Measurements from ENCODE around the gene RNF223. TPM values are rescaled to one million over a fixed set of nuclear protein-coding genes. Genes with fewer than 3 reads are reported as not detected.
"Not testable (repeated sequence)": the region's sequence is repeated elsewhere in the genome, so short reads cannot be mapped to it uniquely, and the experiment has no call there.

The RNF223 gene
- total RNA-seq, 1 donor from 2014 or later, result not detected

GRCh38 chr1:1032424-1032823 is 41.7 kb downstream of the RNF223 start:
- H3K9me3 Mint-ChIP-seq (ENCODE audit: low read depth), result no peaks in the 10 kb centered on the region
- H3K4me3 Mint-ChIP-seq (ENCODE audit: unreplicated experiment), result peak overlapping the region; percentile 55
- no peak for DNase-seq (ENCODE audit: low spot score)
- peaks cover 3% of the 10 kb centered on the region for H3K36me3 Mint-ChIP-seq (ENCODE audit: low read depth)
- no peak overlapping the region for H3K27ac Mint-ChIP-seq (ENCODE audit: unreplicated experiment)
- peaks cover 9% of the 10 kb centered on the region for H3K4me1 Mint-ChIP-seq (ENCODE audit: low read depth)
- TF ChIP-seq, protein P1, sequence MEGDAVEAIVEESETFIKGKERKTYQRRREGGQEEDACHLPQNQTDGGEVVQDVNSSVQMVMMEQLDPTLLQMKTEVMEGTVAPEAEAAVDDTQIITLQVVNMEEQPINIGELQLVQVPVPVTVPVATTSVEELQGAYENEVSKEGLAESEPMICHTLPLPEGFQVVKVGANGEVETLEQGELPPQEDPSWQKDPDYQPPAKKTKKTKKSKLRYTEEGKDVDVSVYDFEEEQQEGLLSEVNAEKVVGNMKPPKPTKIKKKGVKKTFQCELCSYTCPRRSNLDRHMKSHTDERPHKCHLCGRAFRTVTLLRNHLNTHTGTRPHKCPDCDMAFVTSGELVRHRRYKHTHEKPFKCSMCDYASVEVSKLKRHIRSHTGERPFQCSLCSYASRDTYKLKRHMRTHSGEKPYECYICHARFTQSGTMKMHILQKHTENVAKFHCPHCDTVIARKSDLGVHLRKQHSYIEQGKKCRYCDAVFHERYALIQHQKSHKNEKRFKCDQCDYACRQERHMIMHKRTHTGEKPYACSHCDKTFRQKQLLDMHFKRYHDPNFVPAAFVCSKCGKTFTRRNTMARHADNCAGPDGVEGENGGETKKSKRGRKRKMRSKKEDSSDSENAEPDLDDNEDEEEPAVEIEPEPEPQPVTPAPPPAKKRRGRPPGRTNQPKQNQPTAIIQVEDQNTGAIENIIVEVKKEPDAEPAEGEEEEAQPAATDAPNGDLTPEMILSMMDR (IDR thresholded peaks at IDR 0.05), result no peak
- H3K27me3 Mint-ChIP-seq (ENCODE audit: low read depth), result no peaks in the 10 kb centered on the region

DNA sequence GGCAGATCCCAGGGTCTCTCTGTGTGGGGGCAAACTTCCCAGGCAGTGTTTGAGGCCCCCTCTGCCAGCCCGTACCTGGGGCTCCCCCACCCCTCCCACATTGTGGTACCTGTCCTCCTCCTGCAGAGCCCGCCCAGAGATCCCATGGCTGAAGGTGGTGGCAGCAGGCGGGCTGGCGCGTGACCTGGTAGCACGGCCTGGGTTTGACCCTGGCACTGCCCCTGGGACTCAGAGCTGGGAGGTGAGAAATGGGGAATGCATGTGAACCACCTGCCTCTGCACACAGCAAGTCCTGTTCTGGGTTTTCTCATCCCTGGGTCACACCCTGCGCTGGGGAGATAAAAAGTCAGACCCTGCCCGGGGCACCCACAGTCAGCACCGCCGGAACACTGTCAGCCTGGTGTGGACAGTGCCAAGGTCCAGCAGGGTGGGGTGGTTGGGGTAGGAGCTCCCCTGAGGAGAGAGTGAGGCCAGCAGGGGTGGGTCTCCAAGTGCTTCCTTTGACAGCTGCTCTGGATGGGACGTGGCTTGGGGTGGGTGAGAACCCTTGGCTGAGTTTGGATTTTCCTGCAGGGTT is 42.4 kb downstream of the RNF223 start:
- Mint-ChIP-seq H3K36me3 (ENCODE audit: low read depth) (peaks cover 4% of the 10 kb centered on the region), H3K4me3 (ENCODE audit: unreplicated experiment) (peak overlapping the region; percentile 33), H3K4me1 (ENCODE audit: low read depth) (peaks cover 9% of the 10 kb centered on the region), H3K9me3 (ENCODE audit: low read depth) (no peaks in the 10 kb centered on the region), H3K27ac (ENCODE audit: unreplicated experiment) (no peak overlapping the region), H3K27me3 (ENCODE audit: low read depth) (no peaks in the 10 kb centered on the region)
- TF ChIP-seq, protein P1 (IDR thresholded peaks at IDR 0.05), result no peak
- DNase-seq (ENCODE audit: low spot score), result no peak

DNA sequence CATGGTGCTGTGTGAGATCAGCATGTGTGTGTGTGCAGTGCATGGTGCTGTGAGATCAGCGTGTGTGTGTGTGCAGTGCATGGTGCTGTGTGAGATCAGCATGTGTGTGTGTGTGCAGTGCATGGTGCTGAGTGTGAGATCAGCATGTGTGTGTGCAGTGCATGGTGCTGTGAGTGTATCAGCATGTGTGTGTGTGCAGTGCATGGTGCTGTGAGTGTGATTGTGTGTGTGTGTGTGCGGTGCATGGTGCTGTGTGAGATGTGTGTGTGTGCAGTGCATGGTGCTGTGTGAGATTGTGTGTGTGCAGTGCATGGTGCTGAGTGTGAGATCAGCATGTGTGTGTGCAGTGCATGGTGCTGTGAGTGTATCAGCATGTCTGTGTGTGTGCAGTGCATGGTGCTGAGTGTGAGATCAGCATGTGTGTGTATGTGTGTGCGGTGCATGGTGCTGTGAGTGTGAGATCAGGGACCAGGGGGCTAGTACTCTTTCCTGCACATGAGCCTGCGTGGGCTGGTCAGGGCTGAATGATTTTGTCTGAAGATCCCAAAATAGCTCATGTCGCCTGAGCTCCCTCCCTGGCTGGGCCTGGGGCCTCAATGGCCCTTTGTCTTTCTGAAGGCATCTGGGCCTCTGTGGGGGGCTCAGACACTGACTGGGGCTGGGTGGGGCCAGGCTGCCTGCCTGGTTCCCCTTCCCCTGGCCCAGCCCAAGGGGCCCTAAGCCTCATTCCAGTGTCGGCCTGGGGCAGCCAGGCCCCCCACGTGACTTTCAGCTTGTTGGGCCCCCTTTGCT is 43.0 kb downstream of the RNF223 start:
- not testable (repeated sequence) for H3K4me3 Mint-ChIP-seq (ENCODE audit: unreplicated experiment); H3K27me3 Mint-ChIP-seq (ENCODE audit: low read depth); DNase-seq (ENCODE audit: low spot score); H3K9me3 Mint-ChIP-seq (ENCODE audit: low read depth); H3K36me3 Mint-ChIP-seq (ENCODE audit: low read depth); H3K27ac Mint-ChIP-seq (ENCODE audit: unreplicated experiment)
- peaks cover 10% of the 10 kb centered on the region for H3K4me1 Mint-ChIP-seq (ENCODE audit: low read depth)

GRCh38 chr1:1027791-1028190 is 46.3 kb downstream of the RNF223 start:
- Mint-ChIP-seq H3K36me3 (ENCODE audit: low read depth) (peaks cover 2% of the 10 kb centered on the region), H3K9me3 (ENCODE audit: low read depth) (no peaks in the 10 kb centered on the region), H3K27me3 (ENCODE audit: low read depth) (no peaks in the 10 kb centered on the region), H3K4me3 (ENCODE audit: unreplicated experiment) (no peak overlapping the region), H3K27ac (ENCODE audit: unreplicated experiment) (no peak overlapping the region), H3K4me1 (ENCODE audit: low read depth) (peaks cover 22% of the 10 kb centered on the region)
- DNase-seq (ENCODE audit: low spot score), result no peak
- TF ChIP-seq, protein P1 (IDR thresholded peaks at IDR 0.05), result no peak

- DNase-seq (ENCODE audit: low spot score), result no peak
- Mint-ChIP-seq H3K27ac (ENCODE audit: unreplicated experiment) (no peak overlapping the region), H3K4me3 (ENCODE audit: unreplicated experiment) (no peak overlapping the region), H3K9me3 (ENCODE audit: low read depth) (no peaks in the 10 kb centered on the region), H3K4me1 (ENCODE audit: low read depth) (peaks cover 24% of the 10 kb centered on the region), H3K27me3 (ENCODE audit: low read depth) (no peaks in the 10 kb centered on the region), H3K36me3 (ENCODE audit: low read depth) (peaks cover 2% of the 10 kb centered on the region)
- TF ChIP-seq, protein P1 (IDR thresholded peaks at IDR 0.05), result no peak
These were observed 47.3 kb downstream of the RNF223 start for GRCh38 chr1:1026599-1027413.

All from chondrocyte (in vitro differentiated cells).